H9 (cell line): Measurements from ENCODE around the gene PDZD2. TPM values are rescaled to one million over a fixed set of nuclear protein-coding genes. Genes with fewer than 3 reads are reported as not detected.
A peak's percentile ranks its signal among the peaks of the same experiment; 100 is the strongest.

ENCODE experiments used
- DNase-seq: peaks from one replicate; pipeline ENCODE4 v3.0.0-alpha.2; 2017
- H2AFZ ChIP-seq: one replicate; pipeline ENCODE4 v1.6.1; 2013; ENCODE audit warnings: mild to moderate bottlenecking, low read length, control low read depth, moderate library complexity
- H2AK5ac ChIP-seq: 2 replicates; pipeline ENCODE4 v1.6.1; 2013; ENCODE audit warnings: low read length, control low read depth, mixed read lengths; ENCODE audit not compliant: insufficient read length
- H2BK120ac ChIP-seq: one replicate; pipeline ENCODE4 v1.6.1; 2013; ENCODE audit warnings: low read depth, mild to moderate bottlenecking, low read length, control low read depth, inconsistent platforms; ENCODE audit not compliant: poor library complexity, severe bottlenecking
- H2BK12ac ChIP-seq: 2 replicates; pipeline ENCODE4 v1.6.1; 2013; ENCODE audit warnings: low read length, control low read depth, mixed read lengths, low read depth; ENCODE audit not compliant: insufficient read length
- H2BK15ac ChIP-seq: 2 replicates; pipeline ENCODE4 v1.6.1; 2013; ENCODE audit warnings: low read depth, low read length, control low read depth
- H2BK20ac ChIP-seq: one replicate; pipeline ENCODE4 v1.6.1; 2013; ENCODE audit warnings: low read depth, mild to moderate bottlenecking, low read length, control low read depth, inconsistent platforms; ENCODE audit not compliant: poor library complexity, severe bottlenecking
- H2BK5ac ChIP-seq: 2 replicates; pipeline ENCODE4 v1.6.1; 2013; ENCODE audit warnings: low read length, control low read depth, mixed read lengths; ENCODE audit not compliant: insufficient read length
- H3K14ac ChIP-seq: 2 replicates; pipeline ENCODE4 v1.6.1; 2013; ENCODE audit warnings: low read length, control low read depth; ENCODE audit not compliant: insufficient read depth
- H3K18ac ChIP-seq: 2 replicates; pipeline ENCODE4 v1.6.1; 2013; ENCODE audit warnings: low read depth, mild to moderate bottlenecking, mixed read lengths, low read length, control low read depth; ENCODE audit not compliant: insufficient read length
- H3K23ac ChIP-seq: 2 replicates; pipeline ENCODE4 v1.6.1; 2013; ENCODE audit warnings: low read length, control low read depth, mixed read lengths, low read depth; ENCODE audit not compliant: insufficient read length
- H3K23me2 ChIP-seq: 2 replicates; pipeline ENCODE4 v1.6.1; 2013; ENCODE audit warnings: low read depth, mild to moderate bottlenecking, mixed read lengths, low read length, control low read depth; ENCODE audit not compliant: insufficient read length, poor library complexity, severe bottlenecking
- H3K27ac ChIP-seq: 2 replicates; pipeline ENCODE4 v1.5.1; 2013; ENCODE audit warnings: low read length, control low read depth, mixed read lengths, low read depth; ENCODE audit not compliant: insufficient read length
- H3K27me3 ChIP-seq: 2 replicates; pipeline ENCODE4 v1.6.1; 2013; ENCODE audit warnings: low read length, control low read depth, inconsistent platforms; ENCODE audit not compliant: insufficient read depth
- H3K4ac ChIP-seq: 2 replicates; pipeline ENCODE4 v1.6.1; 2013; ENCODE audit warnings: low read depth, mild to moderate bottlenecking, control low read depth, inconsistent platforms, low read length, moderate library complexity
- H3K4me1 ChIP-seq: 2 replicates; pipeline ENCODE4 v1.6.1; 2013; ENCODE audit warnings: low read length, control low read depth, inconsistent platforms; ENCODE audit not compliant: insufficient read depth
- H3K4me2 ChIP-seq: 2 replicates; pipeline ENCODE4 v1.6.1; 2013; ENCODE audit warnings: low read length, control low read depth, mixed read lengths; ENCODE audit not compliant: insufficient read length, insufficient read depth
- H3K56ac ChIP-seq: 2 replicates; pipeline ENCODE4 v1.6.1; 2013; ENCODE audit warnings: low read depth, mild to moderate bottlenecking, mixed read lengths, low read length, control low read depth; ENCODE audit not compliant: insufficient read length
- H3K79me1 ChIP-seq: 2 replicates; pipeline ENCODE4 v1.6.1; 2013; ENCODE audit warnings: low read depth, mild to moderate bottlenecking, moderate library complexity, low read length, control low read depth, inconsistent platforms; ENCODE audit not compliant: insufficient read depth, poor library complexity, severe bottlenecking
- H3K79me2 ChIP-seq: 2 replicates; pipeline ENCODE4 v1.6.1; 2013; ENCODE audit warnings: low read length, control low read depth, inconsistent platforms; ENCODE audit not compliant: insufficient read depth
- H3K9ac ChIP-seq: 2 replicates; pipeline ENCODE4 v1.6.1; 2013; ENCODE audit warnings: low read length, control low read depth, mixed read lengths; ENCODE audit not compliant: insufficient read length; ENCODE audit errors: extremely low read depth
- H3K9me3 ChIP-seq: one replicate; pipeline ENCODE4 v1.6.1; 2013; ENCODE audit warnings: low read depth, low read length, inconsistent platforms; ENCODE audit not compliant: control insufficient read depth
- H3T11ph ChIP-seq: one replicate; pipeline ENCODE4 v1.6.1; 2013; ENCODE audit warnings: mild to moderate bottlenecking, low read length, control low read depth, inconsistent platforms
- H4K20me1 ChIP-seq: one replicate; pipeline ENCODE4 v1.6.1; 2013; ENCODE audit not compliant: control insufficient read depth, insufficient read length, insufficient read depth
- H4K5ac ChIP-seq: 2 replicates; pipeline ENCODE4 v1.6.1; 2013; ENCODE audit warnings: low read depth, mild to moderate bottlenecking, mixed read lengths, low read length, control low read depth; ENCODE audit not compliant: insufficient read length
- H4K8ac ChIP-seq: replicated peaks from 2 replicates; pipeline ENCODE4 v1.6.1; 2013; ENCODE audit warnings: low read length, control low read depth, mixed read lengths, low read depth; ENCODE audit not compliant: insufficient read length
- H4K91ac ChIP-seq: 2 replicates; pipeline ENCODE4 v1.6.1; 2013; ENCODE audit warnings: low read depth, mild to moderate bottlenecking, moderate library complexity, mixed read lengths, low read length, control low read depth; ENCODE audit not compliant: insufficient read length
- H3K27ac Mint-ChIP-seq, 3 experiments: 2 replicates in 2 of 3; 3 replicates in 1 of 3; pipeline ENCODE4 v1.8.0; 2020 to 2021; ENCODE audit warnings: mixed read lengths in 3 of 3, mild to moderate bottlenecking in 1 of 3, moderate library complexity in 1 of 3
- H3K27me3 Mint-ChIP-seq: 2 replicates; pipeline ENCODE4 v1.8.0; 2021; ENCODE audit warnings: low read depth, mild to moderate bottlenecking, moderate library complexity, mixed read lengths
- H3K36me3 Mint-ChIP-seq, 3 experiments: 2 replicates in 2 of 3; 3 replicates in 1 of 3; pipeline ENCODE4 v1.8.0; 2020 to 2021; ENCODE audit warnings: low read depth in 3 of 3, mixed read lengths in 3 of 3; ENCODE audit not compliant: insufficient read depth in 1 of 3
- H3K4me1 Mint-ChIP-seq, 2 experiments: 2 replicates each; pipeline ENCODE4 v1.8.0; 2020; ENCODE audit warnings: mixed read lengths in 2 of 2
- H3K4me3 Mint-ChIP-seq, 2 experiments: 2 replicates in 1 of 2; 3 replicates in 1 of 2; pipeline ENCODE4 v1.8.0; 2020 to 2021; ENCODE audit warnings: mild to moderate bottlenecking in 2 of 2, mixed read lengths in 2 of 2, moderate library complexity in 1 of 2
- H3K9me3 Mint-ChIP-seq, 2 experiments: 2 replicates in 1 of 2; 3 replicates in 1 of 2; pipeline ENCODE4 v1.8.0; 2020; ENCODE audit warnings: mild to moderate bottlenecking in 2 of 2, mixed read lengths in 2 of 2, moderate library complexity in 1 of 2
- WGBS: extraction: QIAGEN DNeasy Blood & Tissue Kit; methylation state at CpG from one replicate; pipeline ENCODE4 v1.1.7; 2013; ENCODE audit warnings: missing lambda C conversion rate, low lambda C conversion rate, mixed read lengths; ENCODE audit not compliant: insufficient read length; ENCODE audit errors: extremely low coverage; 5-methylcytosine and 5-hydroxymethylcytosine counted together
- total RNA-seq: library from RNA; stranded (reverse); gene quantifications from 2 replicates; pipeline ENCODE4 v1.2.1, GENCODE V29; 2021
- TF ChIP-seq, protein P1 (sequence below): fragments of 200-600 bp; sonication (generic); conservative IDR thresholded peaks from 3 replicates; pipeline ENCODE4 v1.8.0; 2021; ENCODE audit warnings: antibody characterized with exemption, mild to moderate bottlenecking

PDZD2 gene
- total RNA-seq, 1 experiment from 2014 or later: 9.9 TPM

DNA sequence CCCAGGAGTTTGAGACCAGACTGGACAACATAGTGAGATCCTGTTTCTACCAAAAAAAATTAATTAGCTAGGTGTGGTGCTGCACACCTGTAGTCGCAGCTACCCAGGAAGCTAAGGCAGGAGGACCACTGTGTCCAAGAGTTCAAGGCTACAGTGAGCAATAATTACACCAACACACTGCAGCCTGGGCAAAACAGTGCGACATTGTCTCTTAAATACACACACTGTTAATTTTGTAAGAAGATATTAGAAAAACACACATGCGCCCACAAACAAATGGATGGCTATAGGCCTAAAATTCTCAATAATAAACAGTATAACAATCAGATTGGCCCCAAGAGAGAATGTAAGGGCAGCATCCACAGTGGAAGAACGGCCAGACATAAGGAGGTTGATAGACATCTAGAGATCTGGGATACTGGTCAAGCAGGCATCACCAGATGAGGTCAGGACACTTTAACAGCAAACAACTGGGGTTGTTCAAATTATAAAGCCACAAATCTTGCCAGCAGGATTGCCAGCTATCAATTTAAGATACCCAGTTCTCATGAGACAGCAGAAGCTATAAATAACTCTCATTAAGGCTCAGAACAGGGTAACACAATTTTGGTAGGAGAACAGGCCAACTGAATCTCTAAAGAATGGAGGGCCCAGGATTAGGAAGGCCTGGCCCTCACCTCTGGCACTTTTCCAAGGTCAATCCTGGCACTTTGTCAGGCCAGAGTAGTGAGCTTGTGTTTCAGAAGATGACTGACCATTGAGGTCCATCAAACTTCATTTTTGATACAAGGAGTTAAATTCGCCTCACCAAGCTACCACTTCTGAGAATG, 505.7 kb downstream of the PDZD2 start:
- Histone ChIP-seq H3K27ac (no peak overlapping the region), H3K9me3 (no peaks in the 10 kb centered on the region), H3K14ac (no peak overlapping the region), H2BK12ac (no peak overlapping the region), H3K56ac (no peak overlapping the region), H3T11ph (no peak overlapping the region), H3K4me1 (no peaks in the 10 kb centered on the region), H3K4ac (no peak overlapping the region), H2BK20ac (no peak overlapping the region), H2BK5ac (no peak overlapping the region), H2AK5ac (no peak overlapping the region), H3K27me3 (no peaks in the 10 kb centered on the region), H2BK120ac (no peak overlapping the region), H3K9ac (no peak overlapping the region), H3K79me2 (peaks cover 33% of the 10 kb centered on the region; the same call in 1 of the 2 replicates), H4K5ac (no peak overlapping the region), H3K23me2 (no peaks in the 10 kb centered on the region), H3K18ac (no peak overlapping the region), H2AFZ (no peak overlapping the region), H3K79me1 (peaks cover 6% of the 10 kb centered on the region), H3K23ac (no peak overlapping the region), H4K91ac (no peak overlapping the region), H2BK15ac (no peak overlapping the region), H4K20me1 (no peaks in the 10 kb centered on the region), H3K4me2 (no peak overlapping the region), H4K8ac (no peak overlapping the region)
- H3K9me3 Mint-ChIP-seq: peaks cover 2 to 7% of the 10 kb centered on the region in 2 experiments; a peak in 4 of 5 replicates
- TF ChIP-seq, protein P1, sequence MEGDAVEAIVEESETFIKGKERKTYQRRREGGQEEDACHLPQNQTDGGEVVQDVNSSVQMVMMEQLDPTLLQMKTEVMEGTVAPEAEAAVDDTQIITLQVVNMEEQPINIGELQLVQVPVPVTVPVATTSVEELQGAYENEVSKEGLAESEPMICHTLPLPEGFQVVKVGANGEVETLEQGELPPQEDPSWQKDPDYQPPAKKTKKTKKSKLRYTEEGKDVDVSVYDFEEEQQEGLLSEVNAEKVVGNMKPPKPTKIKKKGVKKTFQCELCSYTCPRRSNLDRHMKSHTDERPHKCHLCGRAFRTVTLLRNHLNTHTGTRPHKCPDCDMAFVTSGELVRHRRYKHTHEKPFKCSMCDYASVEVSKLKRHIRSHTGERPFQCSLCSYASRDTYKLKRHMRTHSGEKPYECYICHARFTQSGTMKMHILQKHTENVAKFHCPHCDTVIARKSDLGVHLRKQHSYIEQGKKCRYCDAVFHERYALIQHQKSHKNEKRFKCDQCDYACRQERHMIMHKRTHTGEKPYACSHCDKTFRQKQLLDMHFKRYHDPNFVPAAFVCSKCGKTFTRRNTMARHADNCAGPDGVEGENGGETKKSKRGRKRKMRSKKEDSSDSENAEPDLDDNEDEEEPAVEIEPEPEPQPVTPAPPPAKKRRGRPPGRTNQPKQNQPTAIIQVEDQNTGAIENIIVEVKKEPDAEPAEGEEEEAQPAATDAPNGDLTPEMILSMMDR: no peak
- H3K4me1 Mint-ChIP-seq: peaks cover 6 to 11% of the 10 kb centered on the region in 2 experiments; a peak in 3 of 4 replicates
- peaks cover 21 to 38% (median 36%) of the 10 kb centered on the region in 3 experiments for H3K36me3 Mint-ChIP-seq
- H3K4me3 Mint-ChIP-seq: no peak overlapping the region
- WGBS: no CpG with 5 or more reads among the region's 5 CpGs
- peak overlapping the region in 2 of 3 experiments; percentile 17 to 49; a peak in 2 of 7 replicates for H3K27ac Mint-ChIP-seq
- DNase-seq: no peak
- H3K27me3 Mint-ChIP-seq: no peaks in the 10 kb centered on the region
